Spleen (tissue), 11 donors: ENCODE results near the gene EMX1. TPM values are rescaled to one million over a fixed set of nuclear protein-coding genes. Genes with fewer than 3 reads are reported as not detected.

Experiments used
- DNase-seq: peaks from one replicate; pipeline ENCODE4 v3.0.0-alpha.2; 2020
- H3K27ac ChIP-seq, 8 donors: fragments of 200-600 bp; sonication (generic) in 7 of 8; 1 replicate in 4 of 8; 2 replicates in 4 of 8; pipeline versions ENCODE4 v1.5.0 to v1.8.0; 2016 to 2021; ENCODE audit warnings: inconsistent platforms in 4 of 8, mild to moderate bottlenecking in 4 of 8, moderate library complexity in 1 of 8
- H3K27me3 ChIP-seq, 7 donors: fragments of 200-600 bp; sonication (generic) in 6 of 7; replicated peaks in 1 of 7; 1 replicate in 4 of 7; 2 replicates in 3 of 7; pipeline versions ENCODE4 v1.5.0 to v1.8.0; 2016 to 2021; ENCODE audit warnings: inconsistent platforms in 3 of 7, mild to moderate bottlenecking in 1 of 7
- H3K36me3 ChIP-seq, 6 donors: fragments of 200-600 bp; sonication (generic) in 5 of 6; 1 replicate in 4 of 6; 2 replicates in 2 of 6; pipeline versions ENCODE4 v1.5.0 to v1.8.0; 2016 to 2021; ENCODE audit warnings: inconsistent platforms in 2 of 6
- H3K4me1 ChIP-seq, 6 donors: fragments of 200-600 bp; sonication (generic) in 5 of 6; 1 replicate in 3 of 6; 2 replicates in 3 of 6; pipeline versions ENCODE4 v1.5.0 to v1.8.0; 2016 to 2021; ENCODE audit warnings: inconsistent platforms in 3 of 6
- H3K4me3 ChIP-seq, 8 donors: fragments of 200-600 bp; sonication (generic) in 7 of 8; 1 replicate in 4 of 8; 2 replicates in 4 of 8; pipeline versions ENCODE4 v1.5.0 to v1.8.0; 2016 to 2021; ENCODE audit warnings: inconsistent platforms in 4 of 8, mild to moderate bottlenecking in 4 of 8, moderate library complexity in 2 of 8
- H3K9me3 ChIP-seq, 8 donors: fragments of 200-600 bp; sonication (generic) in 7 of 8; 1 replicate in 4 of 8; 2 replicates in 4 of 8; pipeline versions ENCODE4 v1.5.0 to v1.8.0; 2016 to 2021; ENCODE audit warnings: inconsistent platforms in 4 of 8
- CTCF ChIP-seq, 11 experiments: fragments of 200-600 bp in 7 of 11; fragments of 450-650 bp in 4 of 11; sonication (generic) in 4 of 11; IDR thresholded peaks in 8 of 11; conservative IDR thresholded peaks in 3 of 11; 1 replicate in 7 of 11; 2 replicates in 4 of 11; pipeline versions ENCODE4 v1.4.0 to v1.8.0; 2016 to 2021; ENCODE audit warnings: antibody characterized with exemption in 11 of 11, inconsistent platforms in 4 of 11, mild to moderate bottlenecking in 1 of 11
- POLR2A ChIP-seq, 3 donors: fragments of 450-650 bp; IDR thresholded peaks; one replicate each; pipeline ENCODE4 v1.5.1; 2017; ENCODE audit warnings: antibody characterized with exemption in 3 of 3, mild to moderate bottlenecking in 1 of 3
- POLR2AphosphoS5 ChIP-seq, 3 donors: sonication (generic); formaldehyde crosslinking; IDR thresholded peaks; one replicate each; pipeline ENCODE4 v1.5.1; 2017; ENCODE audit warnings: antibody characterized with exemption in 3 of 3
- WGBS, 5 donors: extraction: QIAGEN DNeasy Blood & Tissue Kit in 3 of 5; methylation state at CpG; one replicate each; pipeline versions ENCODE4 v1.1.5 to v1.1.7; 2013 to 2018; 5-methylcytosine and 5-hydroxymethylcytosine counted together
- intact Hi-C: fragments of 100-400 bp; cut with DNase I; formaldehyde crosslinking; loops from one replicate; pipeline ENCODE4 v1.15.0; 2023; ENCODE audit warnings: low total_unique reads
- polyA plus RNA-seq, 3 donors: library from polyadenylated mRNA; stranded (reverse); fragments of 200-250 nt; gene quantifications; one replicate each; pipeline ENCODE4 v1.2.1, GENCODE V29; 2013
- total RNA-seq, 7 donors: library from RNA; depleted of rRNA in 3 of 7; stranded (reverse); fragments of >200 nt in 3 of 7; fragmentation: NEBNext Ultra II Directional in 4 of 7; extraction: Animal tissue kit (Norgen Biotek cat#: 25700) in 4 of 7; gene quantifications; one replicate each; pipeline versions ENCODE4 v1.1.0 to v1.2.1, GENCODE V29; 2016 to 2021
- donor health status: healthy with polysubstance abuse.
- donor health status: DM: no; HTN: no; CAD: no; lungs with moderate emphysema.
- donor health status: DM: no; HTN: no; CAD: no.
- donor health status: Bipolar disorder and iron deficiency.
- donor health status: healthy.
- donor health status: DM: no; HTN: no; CAD: no.
- donor health status: DM: yes; HTN: yes; CAD: no.

Gene EMX1
- total and polyA plus RNA-seq, 10 donors: not detected

GRCh38 chr2:72919414-72920317 is 2.3 kb downstream of the EMX1 start:
- H3K27ac ChIP-seq: no peak overlapping the region
- no peaks in the 10 kb centered on the region for H3K9me3 ChIP-seq
- H3K27me3 ChIP-seq: peaks cover 33 to 100% (median 100%) of the 10 kb centered on the region in 7 donors
- 7 to 11% (median 7%) methylated on average over 21 to 48 of the region's 48 CpGs for WGBS, 5 donors
- peaks cover 44 to 75% (median 71%) of the 10 kb centered on the region in 6 donors for H3K4me1 ChIP-seq
- TF ChIP-seq POLR2A (IDR thresholded peaks at IDR 0.05): no peak
- no peak for TF ChIP-seq CTCF (IDR thresholded peaks at IDR 0.05 in 8 of 11, conservative IDR thresholded peaks at IDR 0.05 in 3 of 11)
- TF ChIP-seq POLR2AphosphoS5 (IDR thresholded peaks at IDR 0.05): no peak
- H3K36me3 ChIP-seq: no peaks in the 10 kb centered on the region
- H3K4me3 ChIP-seq: peak overlapping the region in 6 of 8 donors; percentile 22 to 65 (median 36)
- intact Hi-C loops: no loop called here
- DNase-seq: no peak

- intact Hi-C loops: no loop called here
- Histone ChIP-seq H3K36me3 (no peaks in the 10 kb centered on the region), H3K27me3 (peaks cover 28 to 100% (median 100%) of the 10 kb centered on the region in 7 donors), H3K9me3 (no peaks in the 10 kb centered on the region), H3K27ac (no peak overlapping the region), H3K4me1 (peaks cover 41 to 75% (median 68%) of the 10 kb centered on the region in 6 donors), H3K4me3 (peak overlapping the region; percentile 7 to 65 (median 32))
- no peak for DNase-seq
- 2 to 6% (median 3%) methylated on average over 43 to 77 of the region's 77 CpGs for WGBS, 5 donors
- TF ChIP-seq CTCF (IDR thresholded peaks at IDR 0.05 in 8 of 11, conservative IDR thresholded peaks at IDR 0.05 in 3 of 11) (no peak), POLR2AphosphoS5 (IDR thresholded peaks at IDR 0.05) (peak in 2 of 3 donors; percentile 42 to 77)
Measured at GRCh38 chr2:72920318-72921087, 3.2 kb downstream of the EMX1 start.

GRCh38 chr2:72921088-72921851 is 4.0 kb downstream of the EMX1 start:
- peaks cover 34 to 70% (median 61%) of the 10 kb centered on the region in 6 donors for H3K4me1 ChIP-seq
- intact Hi-C loops: no loop called here
- no peaks in the 10 kb centered on the region for H3K36me3 ChIP-seq
- H3K27me3 ChIP-seq: peaks cover 22 to 100% (median 98%) of the 10 kb centered on the region in 7 donors
- peak overlapping the region in 4 of 8 donors; percentile 31 to 65 (median 40) for H3K4me3 ChIP-seq
- WGBS, 5 donors: 16 to 24% (median 21%) methylated on average over 14 to 15 of the region's 15 CpGs
- peak; percentile 63 for DNase-seq
- no peak for TF ChIP-seq POLR2AphosphoS5 (IDR thresholded peaks at IDR 0.05)
- no peak for TF ChIP-seq POLR2A (IDR thresholded peaks at IDR 0.05)
- no peak for TF ChIP-seq CTCF (IDR thresholded peaks at IDR 0.05 in 8 of 11, conservative IDR thresholded peaks at IDR 0.05 in 3 of 11)
- H3K27ac ChIP-seq: no peak overlapping the region
- no peaks in the 10 kb centered on the region for H3K9me3 ChIP-seq
